Osteoblast (primary cell): ENCODE measurements around the gene IPO4. TPM values are rescaled to one million over a fixed set of nuclear protein-coding genes. Genes with fewer than 3 reads are reported as not detected.

ENCODE experiments used
- DNase-seq: peaks from one replicate; pipeline ENCODE4 v3.0.0; 2011; ENCODE audit warnings: low spot score, mixed read lengths; ENCODE audit not compliant: insufficient read length; ENCODE audit errors: missing footprints
- H2AFZ ChIP-seq: 2 replicates; pipeline ENCODE4 v1.6.0; 2011; ENCODE audit warnings: mild to moderate bottlenecking, low read length
- H3K27ac ChIP-seq: 2 replicates; pipeline ENCODE4 v1.5.1; 2011; ENCODE audit warnings: mild to moderate bottlenecking, low read depth, low read length, moderate library complexity
- H3K27me3 ChIP-seq: 2 replicates; pipeline ENCODE4 v1.6.0; 2012; ENCODE audit warnings: mild to moderate bottlenecking, control low read depth, inconsistent platforms, low read length, moderate library complexity; ENCODE audit not compliant: insufficient read depth
- H3K36me3 ChIP-seq: 2 replicates; pipeline ENCODE4 v1.5.1; 2011; ENCODE audit warnings: mild to moderate bottlenecking, low read length, control low read depth, moderate library complexity; ENCODE audit not compliant: insufficient read depth
- H3K4me1 ChIP-seq: 2 replicates; pipeline ENCODE4 v1.5.1; 2011; ENCODE audit warnings: mild to moderate bottlenecking, low read length, control low read depth, moderate library complexity; ENCODE audit not compliant: insufficient read depth
- H3K4me2 ChIP-seq: 2 replicates; pipeline ENCODE4 v1.6.0; 2011; ENCODE audit warnings: mild to moderate bottlenecking, low read length; ENCODE audit not compliant: insufficient read depth
- H3K4me3 ChIP-seq: fragments of 200-600 bp; sonication (generic); 3 replicates; pipeline ENCODE4 v1.5.1; 2012; ENCODE audit warnings: mild to moderate bottlenecking, low read length, inconsistent platforms; ENCODE audit not compliant: insufficient read depth
- H3K79me2 ChIP-seq: 2 replicates; pipeline ENCODE4 v1.6.0; 2012; ENCODE audit warnings: mild to moderate bottlenecking, low read length, control low read depth, inconsistent platforms; ENCODE audit not compliant: insufficient read depth
- H3K9me3 ChIP-seq: 2 replicates; pipeline ENCODE4 v1.5.1; 2011; ENCODE audit warnings: low read depth, low read length, control low read depth
- H4K20me1 ChIP-seq: 2 replicates; pipeline ENCODE4 v1.6.0; 2012; ENCODE audit warnings: mild to moderate bottlenecking, low read length, control low read depth; ENCODE audit not compliant: insufficient read depth
- CTCF ChIP-seq: IDR thresholded peaks from 2 replicates; pipeline ENCODE4 v1.5.1; 2011; ENCODE audit warnings: mild to moderate bottlenecking, low read depth, low read length, moderate library complexity; ENCODE audit errors: extremely low read depth
- total RNA-seq: library from RNA; depleted of rRNA; stranded (reverse); fragments of >200 nt; gene quantifications from 2 replicates; pipeline ENCODE4 v1.2.3, GENCODE V29; 2012

Gene IPO4
- total RNA-seq, 1 donor = 47.0 TPM

DNA sequence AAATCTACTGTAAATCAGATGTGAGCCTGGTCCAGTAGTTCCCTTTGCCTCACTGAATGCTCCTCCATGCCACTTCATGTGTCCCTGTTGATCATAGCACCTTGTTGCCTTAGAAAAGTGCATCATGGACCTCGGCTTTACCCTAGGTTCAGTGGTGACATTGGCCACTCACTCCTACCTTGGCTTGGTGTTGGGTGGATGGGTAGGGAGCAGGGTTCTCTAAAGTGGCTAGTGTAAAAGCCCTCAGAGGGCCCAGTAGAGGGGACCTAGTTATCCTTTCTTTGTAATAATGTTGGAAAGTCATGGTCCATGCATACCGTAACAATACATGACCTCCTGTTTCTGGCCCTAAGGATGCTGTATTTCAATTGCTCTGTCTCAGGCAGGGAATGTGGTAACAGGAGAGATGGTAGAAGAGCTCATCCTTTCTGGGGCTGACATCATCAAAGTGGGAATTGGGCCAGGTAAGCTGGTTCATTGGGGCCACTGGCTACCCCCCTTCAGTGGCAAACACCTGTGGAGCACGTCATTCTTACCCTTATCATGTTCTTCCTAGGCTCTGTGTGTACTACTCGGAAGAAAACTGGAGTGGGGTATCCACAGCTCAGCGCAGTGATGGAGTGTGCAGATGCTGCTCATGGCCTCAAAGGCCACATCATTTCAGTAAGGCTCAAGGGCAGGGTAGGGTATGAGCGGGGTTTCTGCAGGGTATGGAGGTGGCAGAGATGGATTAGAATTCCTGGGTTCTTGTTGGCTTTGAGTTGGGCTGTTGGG lies 48.3 kb upstream of the IPO4 start:
- no peak for TF ChIP-seq CTCF
- Histone ChIP-seq H3K36me3 (peaks cover 61% of the 10 kb centered on the region), H3K79me2 (peaks cover 75% of the 10 kb centered on the region), H4K20me1 (peaks cover 10% of the 10 kb centered on the region), H3K9me3 (no peaks in the 10 kb centered on the region), H2AFZ (no peak overlapping the region), H3K4me3 (no peak overlapping the region), H3K4me1 (peaks cover 49% of the 10 kb centered on the region), H3K27me3 (no peaks in the 10 kb centered on the region), H3K27ac (no peak overlapping the region), H3K4me2 (no peak overlapping the region)
- no peak for DNase-seq

- Histone ChIP-seq H2AFZ (no peak overlapping the region), H3K27ac (no peak overlapping the region), H4K20me1 (peaks cover 6% of the 10 kb centered on the region), H3K9me3 (no peaks in the 10 kb centered on the region), H3K79me2 (peaks cover 75% of the 10 kb centered on the region), H3K36me3 (peaks cover 60% of the 10 kb centered on the region), H3K27me3 (no peaks in the 10 kb centered on the region), H3K4me3 (no peak overlapping the region), H3K4me2 (no peak overlapping the region), H3K4me1 (peaks cover 47% of the 10 kb centered on the region)
- peak; percentile 58 for DNase-seq
- TF ChIP-seq CTCF = no peak
Measured at GRCh38 chr14:24235804-24236688, 47.4 kb upstream of the IPO4 start.

DNA sequence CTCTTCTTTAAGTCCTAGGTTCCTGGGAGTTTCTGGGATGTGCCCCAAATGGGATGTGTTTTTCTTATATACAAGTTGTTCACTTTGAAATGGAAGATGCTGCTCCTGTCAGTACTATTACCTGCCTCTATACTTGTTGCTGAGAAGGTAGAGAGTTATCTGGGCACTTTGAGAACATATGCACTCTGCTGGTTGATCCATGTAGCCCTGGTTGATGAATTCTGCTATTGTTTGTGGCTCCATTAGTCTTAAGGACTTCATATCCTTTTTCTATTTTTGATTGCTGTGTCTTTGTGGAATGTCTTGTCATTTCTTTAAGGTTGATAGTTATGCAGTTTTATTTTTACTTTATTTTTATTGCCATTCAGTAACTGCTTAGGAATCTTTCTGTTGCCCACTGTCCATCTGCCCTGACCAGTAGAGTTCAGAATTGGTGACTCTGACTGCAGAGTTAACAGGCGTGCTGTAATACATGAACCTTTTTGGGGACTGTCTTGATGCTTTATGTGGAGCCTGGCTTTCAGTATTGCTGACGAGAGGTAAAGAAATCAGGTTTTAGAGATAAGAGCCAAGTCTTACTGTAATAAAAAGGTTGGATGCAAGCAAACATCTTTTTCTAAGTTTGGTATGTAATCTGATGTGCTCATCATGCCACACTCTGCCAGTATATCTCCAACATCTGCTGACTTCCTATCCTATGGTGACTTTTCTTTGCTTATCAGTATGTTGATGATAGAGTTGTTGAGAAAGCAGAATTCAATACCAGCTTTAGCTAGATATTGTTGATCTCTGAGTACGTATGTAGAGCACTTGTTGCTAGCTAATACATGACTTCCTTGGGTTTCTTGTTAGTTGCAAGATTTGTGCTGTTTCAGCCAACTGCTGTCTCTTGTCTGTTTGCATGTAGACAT lies 45.7 kb upstream of the IPO4 start:
- no peak for TF ChIP-seq CTCF
- H3K36me3 ChIP-seq = peaks cover 48% of the 10 kb centered on the region
- peaks cover 42% of the 10 kb centered on the region for H3K4me1 ChIP-seq
- DNase-seq = peak; percentile 66
- peak overlapping the region; percentile 93 for H3K27ac ChIP-seq
- H3K9me3 ChIP-seq = no peaks in the 10 kb centered on the region
- H3K4me3 ChIP-seq = no peak overlapping the region
- no peaks in the 10 kb centered on the region for H3K27me3 ChIP-seq
- peak overlapping the region; percentile 92 for H3K4me2 ChIP-seq
- peaks cover 6% of the 10 kb centered on the region for H4K20me1 ChIP-seq
- no peak overlapping the region for H2AFZ ChIP-seq
- peaks cover 71% of the 10 kb centered on the region for H3K79me2 ChIP-seq
